Dermis blood vessel endothelial cell (primary cell): ENCODE results near the gene ZKSCAN5. TPM values are rescaled to one million over a fixed set of nuclear protein-coding genes. Genes with fewer than 3 reads are reported as not detected.

ENCODE experiments used
- DNase-seq: peaks from one replicate; pipeline ENCODE4 v3.0.0; 2010
- total RNA-seq: library from RNA; depleted of rRNA; stranded (reverse); fragments of >200 nt; gene quantifications from 2 replicates; pipeline ENCODE4 v1.2.3, GENCODE V29; 2014

ZKSCAN5 gene
- total RNA-seq: 11.2 and 15.2 TPM in 2 replicates

GRCh38 chr7:99504603-99505323, at the start of gene ZKSCAN5:
Gene ZKSCAN5 (plus strand): TSS chr7:99504662. CDS start chr7:99506045, 1,383 bp downstream.
- peak; percentile 96 for DNase-seq

GRCh38 chr7:99455874-99456273, 48.6 kb upstream of the ZKSCAN5 start:
- DNase-seq: no peak

GRCh38 chr7:99456288-99456687, 48.2 kb upstream of the ZKSCAN5 start:
- no peak for DNase-seq

GRCh38 chr7:99457050-99457649, 47.3 kb upstream of the ZKSCAN5 start:
- no peak for DNase-seq

- DNase-seq: peak; percentile 49
Observed at GRCh38 chr7:99457650-99458493, 46.6 kb upstream of the ZKSCAN5 start.

- DNase-seq: peak; percentile 47
Observed at GRCh38 chr7:99459087-99459486, 45.4 kb upstream of the ZKSCAN5 start.

- no peak for DNase-seq
Observed at GRCh38 chr7:99460651-99461050, 43.8 kb upstream of the ZKSCAN5 start.

- no peak for DNase-seq
Observed at GRCh38 chr7:99461221-99461620, 43.2 kb upstream of the ZKSCAN5 start.

- DNase-seq: no peak
Observed at GRCh38 chr7:99465421-99465768, 39.1 kb upstream of the ZKSCAN5 start.

GRCh38 chr7:99468336-99468918, 36.0 kb upstream of the ZKSCAN5 start:
- no peak for DNase-seq

GRCh38 chr7:99469381-99470065, 34.9 kb upstream of the ZKSCAN5 start:
- no peak for DNase-seq

- peak; percentile 98 for DNase-seq
Observed at GRCh38 chr7:99472561-99473314, 31.7 kb upstream of the ZKSCAN5 start, which contains the start of gene ZNF789. Gene ZNF789 (plus strand): TSS chr7:99472890. CDS start chr7:99476457, 3,567 bp downstream.

- peak; percentile 85 for DNase-seq
Observed at GRCh38 chr7:99473315-99473596, 31.2 kb upstream of the ZKSCAN5 start.

GRCh38 chr7:99476107-99476506, 28.4 kb upstream of the ZKSCAN5 start:
- no peak for DNase-seq

GRCh38 chr7:99478464-99479440, 25.7 kb upstream of the ZKSCAN5 start:
- DNase-seq: peak; percentile 39

- DNase-seq: no peak
Observed at GRCh38 chr7:99485094-99485493, 19.4 kb upstream of the ZKSCAN5 start.

- DNase-seq: no peak
Observed at GRCh38 chr7:99489235-99489634, 15.2 kb upstream of the ZKSCAN5 start.

GRCh38 chr7:99490878-99491277, 13.6 kb upstream of the ZKSCAN5 start:
- DNase-seq: no peak

GRCh38 chr7:99493823-99494222, 10.6 kb upstream of the ZKSCAN5 start:
- DNase-seq: no peak

GRCh38 chr7:99497766-99498545, 6.5 kb upstream of the ZKSCAN5 start:
- no peak for DNase-seq
